Measurements from ENCODE around the gene FBLN1.

GRCh38 chr22:45554861-45555260 is 52.2 kb downstream of the FBLN1 start:
- no peak for TF ChIP-seq CTCF (IDR thresholded peaks at IDR 0.05; ENCODE audit: low read depth, low read length)
- no peak for TF ChIP-seq MYC (IDR thresholded peaks at IDR 0.05; ENCODE audit: low read depth, low read length)
- no peak for TF ChIP-seq MAX (IDR thresholded peaks at IDR 0.05; ENCODE audit: low read depth, low read length)
- no peak for TF ChIP-seq POLR2A (IDR thresholded peaks at IDR 0.05; ENCODE audit: extremely low read depth, insufficient read length)
